Measurements from ENCODE around the gene ENPP3. TPM values are rescaled to one million over a fixed set of nuclear protein-coding genes. Genes with fewer than 3 reads are reported as not detected.
A peak's percentile ranks its signal among the peaks of the same experiment; 100 is the strongest.

The ENPP3 gene
- total RNA-seq, 1 experiment from 2014 or later = not detected

DNA sequence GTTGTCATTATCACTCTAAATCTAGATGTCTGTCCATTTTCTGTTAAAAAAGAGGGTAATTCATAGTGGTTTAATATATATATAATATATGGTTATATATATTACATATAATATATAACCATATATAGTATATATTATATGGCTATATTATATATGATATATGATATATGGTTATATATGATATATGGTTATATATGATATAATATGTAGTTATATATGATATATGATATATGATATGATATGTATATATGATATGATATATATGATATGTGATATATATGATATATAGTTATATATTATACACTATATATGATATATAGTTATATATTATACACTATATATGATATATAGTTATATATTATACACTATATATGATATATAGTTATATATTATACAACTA lies 55.5 kb downstream of the ENPP3 start:
- CTCF ChIA-PET = no interaction called here

DNA sequence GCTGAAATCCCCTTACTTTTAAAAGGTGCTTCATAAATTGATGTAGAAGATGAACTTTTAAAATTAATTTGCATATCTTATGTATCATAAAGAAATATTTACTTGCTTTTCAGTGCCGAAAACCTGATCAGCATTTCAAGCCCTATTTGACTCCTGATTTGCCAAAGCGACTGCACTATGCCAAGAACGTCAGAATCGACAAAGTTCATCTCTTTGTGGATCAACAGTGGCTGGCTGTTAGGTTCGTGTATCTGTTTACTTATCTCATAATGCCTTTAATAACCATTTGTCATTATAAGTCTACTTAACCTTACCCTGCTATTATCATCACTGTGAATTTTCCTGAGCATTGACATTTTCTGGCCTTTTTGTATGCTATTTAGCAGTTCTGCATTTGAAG lies 56.3 kb downstream of the ENPP3 start:
- Mint-ChIP-seq H3K36me3 (no peaks in the 10 kb centered on the region), H3K27me3 (ENCODE audit: low read depth) (peaks cover 27% of the 10 kb centered on the region), H3K9me3 (no peaks in the 10 kb centered on the region), H3K27ac (no peak overlapping the region), H3K4me3 (no peak overlapping the region), H3K4me1 (peaks cover 15% of the 10 kb centered on the region)
- ChIA-PET POLR2A (no interaction called here), CTCF (interaction anchor here (1.0 kb wide), 1 partner anchor 99 kb away, joined by 3 read pairs; no protein-coding TSS in a partner anchor)
- ATAC-seq (no peak), DNase-seq (ENCODE audit: low spot score) (no peak)
- TF ChIP-seq, protein P1, sequence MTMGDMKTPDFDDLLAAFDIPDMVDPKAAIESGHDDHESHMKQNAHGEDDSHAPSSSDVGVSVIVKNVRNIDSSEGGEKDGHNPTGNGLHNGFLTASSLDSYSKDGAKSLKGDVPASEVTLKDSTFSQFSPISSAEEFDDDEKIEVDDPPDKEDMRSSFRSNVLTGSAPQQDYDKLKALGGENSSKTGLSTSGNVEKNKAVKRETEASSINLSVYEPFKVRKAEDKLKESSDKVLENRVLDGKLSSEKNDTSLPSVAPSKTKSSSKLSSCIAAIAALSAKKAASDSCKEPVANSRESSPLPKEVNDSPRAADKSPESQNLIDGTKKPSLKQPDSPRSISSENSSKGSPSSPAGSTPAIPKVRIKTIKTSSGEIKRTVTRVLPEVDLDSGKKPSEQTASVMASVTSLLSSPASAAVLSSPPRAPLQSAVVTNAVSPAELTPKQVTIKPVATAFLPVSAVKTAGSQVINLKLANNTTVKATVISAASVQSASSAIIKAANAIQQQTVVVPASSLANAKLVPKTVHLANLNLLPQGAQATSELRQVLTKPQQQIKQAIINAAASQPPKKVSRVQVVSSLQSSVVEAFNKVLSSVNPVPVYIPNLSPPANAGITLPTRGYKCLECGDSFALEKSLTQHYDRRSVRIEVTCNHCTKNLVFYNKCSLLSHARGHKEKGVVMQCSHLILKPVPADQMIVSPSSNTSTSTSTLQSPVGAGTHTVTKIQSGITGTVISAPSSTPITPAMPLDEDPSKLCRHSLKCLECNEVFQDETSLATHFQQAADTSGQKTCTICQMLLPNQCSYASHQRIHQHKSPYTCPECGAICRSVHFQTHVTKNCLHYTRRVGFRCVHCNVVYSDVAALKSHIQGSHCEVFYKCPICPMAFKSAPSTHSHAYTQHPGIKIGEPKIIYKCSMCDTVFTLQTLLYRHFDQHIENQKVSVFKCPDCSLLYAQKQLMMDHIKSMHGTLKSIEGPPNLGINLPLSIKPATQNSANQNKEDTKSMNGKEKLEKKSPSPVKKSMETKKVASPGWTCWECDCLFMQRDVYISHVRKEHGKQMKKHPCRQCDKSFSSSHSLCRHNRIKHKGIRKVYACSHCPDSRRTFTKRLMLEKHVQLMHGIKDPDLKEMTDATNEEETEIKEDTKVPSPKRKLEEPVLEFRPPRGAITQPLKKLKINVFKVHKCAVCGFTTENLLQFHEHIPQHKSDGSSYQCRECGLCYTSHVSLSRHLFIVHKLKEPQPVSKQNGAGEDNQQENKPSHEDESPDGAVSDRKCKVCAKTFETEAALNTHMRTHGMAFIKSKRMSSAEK (CRISPR knock-in tag; IDR thresholded peaks at IDR 0.05; ENCODE audit: borderline replicate concordance) = no peak
- TF ChIP-seq, protein P2, sequence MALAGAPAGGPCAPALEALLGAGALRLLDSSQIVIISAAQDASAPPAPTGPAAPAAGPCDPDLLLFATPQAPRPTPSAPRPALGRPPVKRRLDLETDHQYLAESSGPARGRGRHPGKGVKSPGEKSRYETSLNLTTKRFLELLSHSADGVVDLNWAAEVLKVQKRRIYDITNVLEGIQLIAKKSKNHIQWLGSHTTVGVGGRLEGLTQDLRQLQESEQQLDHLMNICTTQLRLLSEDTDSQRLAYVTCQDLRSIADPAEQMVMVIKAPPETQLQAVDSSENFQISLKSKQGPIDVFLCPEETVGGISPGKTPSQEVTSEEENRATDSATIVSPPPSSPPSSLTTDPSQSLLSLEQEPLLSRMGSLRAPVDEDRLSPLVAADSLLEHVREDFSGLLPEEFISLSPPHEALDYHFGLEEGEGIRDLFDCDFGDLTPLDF (CRISPR knock-in tag; IDR thresholded peaks at IDR 0.05) = no peak
- no peak for TF ChIP-seq ZNF263 (CRISPR knock-in tag; IDR thresholded peaks at IDR 0.05; ENCODE audit: low read depth)
- no peak for TF ChIP-seq ZNF416 (CRISPR knock-in tag; IDR thresholded peaks at IDR 0.05)
- TF ChIP-seq CDX4 (CRISPR knock-in tag; IDR thresholded peaks at IDR 0.05; ENCODE audit: borderline replicate concordance) = no peak

More for the DNA sequence above, 55.5 kb downstream of the ENPP3 start:
- H3K9me3 Mint-ChIP-seq = no peaks in the 10 kb centered on the region
- H3K27ac Mint-ChIP-seq = no peak overlapping the region
- no peaks in the 10 kb centered on the region for H3K36me3 Mint-ChIP-seq
- H3K4me1 Mint-ChIP-seq = peaks cover 21% of the 10 kb centered on the region
- POLR2A ChIA-PET = no interaction called here
- H3K4me3 Mint-ChIP-seq = no peak overlapping the region
- ATAC-seq = no peak
- no peak for DNase-seq (ENCODE audit: low spot score)
- H3K27me3 Mint-ChIP-seq (ENCODE audit: low read depth) = peaks cover 27% of the 10 kb centered on the region
- TF ChIP-seq FOXK1 (CRISPR knock-in tag; IDR thresholded peaks at IDR 0.05) (no peak), ZNF423 (CRISPR knock-in tag; IDR thresholded peaks at IDR 0.05) (no peak), ZBTB21 (CRISPR knock-in tag; IDR thresholded peaks at IDR 0.05; ENCODE audit: borderline replicate concordance) (no peak), ZNF671 (CRISPR knock-in tag; IDR thresholded peaks at IDR 0.05) (no peak)
- TF ChIP-seq, protein P3, sequence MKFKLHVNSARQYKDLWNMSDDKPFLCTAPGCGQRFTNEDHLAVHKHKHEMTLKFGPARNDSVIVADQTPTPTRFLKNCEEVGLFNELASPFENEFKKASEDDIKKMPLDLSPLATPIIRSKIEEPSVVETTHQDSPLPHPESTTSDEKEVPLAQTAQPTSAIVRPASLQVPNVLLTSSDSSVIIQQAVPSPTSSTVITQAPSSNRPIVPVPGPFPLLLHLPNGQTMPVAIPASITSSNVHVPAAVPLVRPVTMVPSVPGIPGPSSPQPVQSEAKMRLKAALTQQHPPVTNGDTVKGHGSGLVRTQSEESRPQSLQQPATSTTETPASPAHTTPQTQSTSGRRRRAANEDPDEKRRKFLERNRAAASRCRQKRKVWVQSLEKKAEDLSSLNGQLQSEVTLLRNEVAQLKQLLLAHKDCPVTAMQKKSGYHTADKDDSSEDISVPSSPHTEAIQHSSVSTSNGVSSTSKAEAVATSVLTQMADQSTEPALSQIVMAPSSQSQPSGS (CRISPR knock-in tag; IDR thresholded peaks at IDR 0.05; ENCODE audit: borderline replicate concordance, low read depth) = no peak

GRCh38 chr6:131694832-131695426 lies 57.8 kb downstream of the ENPP3 start:
- Mint-ChIP-seq H3K4me1 (peaks cover 9% of the 10 kb centered on the region), H3K36me3 (no peaks in the 10 kb centered on the region), H3K9me3 (no peaks in the 10 kb centered on the region), H3K4me3 (no peak overlapping the region), H3K27ac (no peak overlapping the region), H3K27me3 (ENCODE audit: low read depth) (peaks cover 20% of the 10 kb centered on the region)
- ChIA-PET CTCF (interaction anchor here (0.6 to 1.9 kb wide), 25 partner anchors 9 to 926 kb away, joined by 3 to 35 read pairs (median 4); partner anchors contain the start of gene MED23), POLR2A (no interaction called here)
- peak; percentile 68 for DNase-seq (ENCODE audit: low spot score)
- TF ChIP-seq CTCF (IDR thresholded peaks at IDR 0.05) (peak; percentile 62), ATF3 (CRISPR knock-in tag; conservative IDR thresholded peaks at IDR 0.05) (no peak)
- ATAC-seq = peak; percentile 99

Measured in WTC11 (cell line).